ENCODE data around the gene PMEPA1. TPM values are rescaled to one million over a fixed set of nuclear protein-coding genes. Genes with fewer than 3 reads are reported as not detected.

The PMEPA1 gene
- total RNA-seq, 1 donor from 2014 or later: 0.82 TPM

DNA sequence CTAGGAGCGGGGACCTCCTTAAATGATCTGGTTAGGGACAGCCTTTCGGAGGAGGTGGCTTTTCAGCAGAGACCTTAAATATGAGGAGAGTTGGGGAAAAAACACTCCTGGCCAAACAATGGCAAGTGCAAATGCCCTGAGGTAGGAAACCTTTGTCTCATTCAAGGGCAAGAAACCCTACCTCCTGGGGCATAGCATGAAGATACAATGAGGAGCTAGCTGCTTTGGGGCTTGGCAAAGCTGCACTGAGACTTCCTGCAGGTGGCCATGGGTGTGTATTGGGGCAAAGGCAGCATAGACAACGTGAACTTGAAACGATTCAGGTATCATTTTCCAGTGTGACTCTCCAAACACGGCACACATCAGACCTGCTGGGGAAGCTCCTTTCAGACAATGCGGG, 30.7 kb downstream of the PMEPA1 start:
- Mint-ChIP-seq H3K27me3 (peaks cover 27% of the 10 kb centered on the region), H3K4me3 (no peak overlapping the region), H3K36me3 (ENCODE audit: low read depth) (no peaks in the 10 kb centered on the region), H3K9me3 (no peaks in the 10 kb centered on the region), H3K4me1 (peaks cover 2% of the 10 kb centered on the region), H3K27ac (no peak overlapping the region)
- intact Hi-C loops (cut with micrococcal nuclease): no loop called here
- DNase-seq: no peak

DNA sequence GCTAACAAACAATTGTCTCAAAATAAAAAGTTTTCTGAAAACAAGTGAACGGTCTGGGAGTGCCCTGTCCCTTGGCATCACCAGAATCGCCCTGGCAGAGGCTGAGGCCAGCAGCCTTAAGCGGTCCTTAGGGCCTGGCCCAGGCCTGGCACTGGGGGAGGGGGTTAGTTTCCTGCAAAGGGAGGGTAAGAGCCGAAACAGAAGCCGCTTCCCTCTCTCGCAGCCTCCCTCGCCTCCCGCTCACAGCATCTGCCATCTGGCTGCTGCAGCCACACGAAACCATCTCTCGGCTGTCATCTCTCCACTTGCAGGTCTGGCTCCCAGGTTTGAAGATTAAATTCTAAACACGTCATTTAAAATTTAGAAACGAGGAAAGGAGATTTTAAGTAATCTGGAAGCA, 31.5 kb downstream of the PMEPA1 start:
- Mint-ChIP-seq H3K27me3 (peaks cover 27% of the 10 kb centered on the region), H3K4me3 (no peak overlapping the region), H3K9me3 (no peaks in the 10 kb centered on the region), H3K4me1 (peaks cover 2% of the 10 kb centered on the region), H3K27ac (no peak overlapping the region), H3K36me3 (ENCODE audit: low read depth) (no peaks in the 10 kb centered on the region)
- intact Hi-C loops (cut with micrococcal nuclease): no loop called here
- no peak for DNase-seq

DNA sequence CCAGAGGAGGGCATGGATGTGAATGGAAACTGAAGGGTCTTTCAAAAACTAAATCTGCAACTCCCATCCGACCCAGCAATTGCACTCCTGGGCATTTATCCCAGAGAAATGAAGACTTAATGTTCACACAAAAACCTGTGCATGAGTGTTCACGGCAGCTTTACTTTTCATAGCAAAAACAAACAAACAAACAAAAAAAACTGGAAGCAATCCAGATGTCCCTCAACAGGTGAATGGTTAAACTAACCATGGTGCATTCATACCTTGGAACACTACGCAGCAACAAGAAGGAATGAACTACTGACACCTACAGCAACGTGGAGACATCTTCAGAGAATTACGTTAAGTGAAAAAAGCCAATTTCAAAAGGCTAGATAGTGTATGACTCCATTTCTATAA, 32.2 kb downstream of the PMEPA1 start:
- Mint-ChIP-seq H3K27ac (no peak overlapping the region), H3K36me3 (ENCODE audit: low read depth) (no peaks in the 10 kb centered on the region), H3K9me3 (no peaks in the 10 kb centered on the region), H3K27me3 (peaks cover 27% of the 10 kb centered on the region), H3K4me1 (peaks cover 2% of the 10 kb centered on the region), H3K4me3 (no peak overlapping the region)
- DNase-seq: no peak
- intact Hi-C loops (cut with micrococcal nuclease): no loop called here

DNA sequence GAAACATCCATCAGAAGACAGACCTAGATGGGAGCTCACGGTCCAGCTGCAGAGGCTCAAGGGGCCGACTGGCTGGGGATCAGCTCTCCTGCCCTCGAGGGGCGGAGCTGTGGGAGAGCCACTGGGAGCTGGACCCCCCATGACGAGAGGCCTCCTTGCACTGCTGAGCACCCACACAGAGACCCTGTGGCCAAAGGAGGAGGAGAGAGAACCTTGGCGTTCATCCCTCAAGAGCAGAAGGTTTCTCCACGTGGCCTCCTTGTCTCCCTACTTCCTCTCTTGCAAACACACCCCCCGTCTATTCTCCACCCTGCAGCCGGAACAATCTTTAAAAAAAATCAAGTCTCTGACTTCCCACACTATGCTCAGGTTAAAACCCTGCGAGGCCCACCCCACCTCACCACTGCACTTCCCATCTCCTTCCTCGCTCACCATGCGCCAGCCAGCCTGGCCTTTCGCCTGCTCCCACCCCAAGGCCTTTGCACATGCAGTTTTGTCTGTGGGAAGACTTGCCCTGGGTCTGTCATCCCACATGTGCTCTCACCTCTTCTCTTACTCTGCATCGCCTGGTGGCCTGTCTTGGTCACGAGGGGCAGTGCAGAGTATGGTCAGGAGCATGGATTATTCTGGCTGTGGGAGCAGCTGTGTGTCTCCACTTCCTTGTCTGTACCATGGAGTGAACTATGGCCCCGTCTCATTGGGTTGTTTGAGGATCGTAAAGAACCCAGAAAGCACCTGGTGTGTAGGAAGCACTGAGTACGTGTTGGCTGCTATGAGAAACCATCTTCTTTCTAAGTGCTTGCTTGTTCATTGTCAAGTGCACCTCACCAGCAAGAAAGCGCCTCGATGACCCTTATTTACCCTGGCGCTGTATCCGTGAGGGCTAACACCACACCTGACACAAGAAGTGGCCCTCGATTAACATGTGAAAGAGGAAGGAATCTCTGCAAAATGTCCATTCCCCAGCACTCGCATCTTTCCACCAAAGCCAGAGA, 32.9 kb downstream of the PMEPA1 start:
- Mint-ChIP-seq H3K4me3 (no peak overlapping the region), H3K27me3 (peaks cover 28% of the 10 kb centered on the region), H3K4me1 (peaks cover 2% of the 10 kb centered on the region), H3K27ac (no peak overlapping the region), H3K9me3 (no peaks in the 10 kb centered on the region), H3K36me3 (ENCODE audit: low read depth) (no peaks in the 10 kb centered on the region)
- no peak for DNase-seq
- intact Hi-C loops (cut with micrococcal nuclease): no loop called here

DNA sequence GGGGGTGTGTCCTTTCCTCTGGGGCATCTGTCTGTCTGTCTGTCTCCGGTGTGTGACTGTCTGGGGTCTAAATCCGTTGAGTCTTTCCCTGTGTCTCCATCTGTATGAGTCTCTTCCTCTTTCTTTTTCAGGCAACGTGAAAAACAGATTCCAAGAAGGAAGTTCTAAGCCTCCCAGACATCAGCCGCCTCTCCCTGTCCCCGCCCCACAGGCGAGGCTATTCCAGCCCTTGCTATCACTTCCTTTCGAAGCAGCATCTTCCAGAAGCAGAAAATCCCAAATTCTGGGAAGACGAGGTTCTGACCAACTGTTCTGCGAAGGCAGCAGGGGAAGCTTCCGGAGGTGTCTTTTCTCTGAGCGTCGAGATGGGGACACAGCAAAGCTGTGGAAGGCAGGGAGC, 34.0 kb downstream of the PMEPA1 start:
- Mint-ChIP-seq H3K27me3 (peaks cover 25% of the 10 kb centered on the region), H3K27ac (no peak overlapping the region), H3K4me1 (no peaks in the 10 kb centered on the region), H3K4me3 (no peak overlapping the region), H3K9me3 (no peaks in the 10 kb centered on the region), H3K36me3 (ENCODE audit: low read depth) (no peaks in the 10 kb centered on the region)
- intact Hi-C loops (cut with micrococcal nuclease): no loop called here
- no peak for DNase-seq

DNA sequence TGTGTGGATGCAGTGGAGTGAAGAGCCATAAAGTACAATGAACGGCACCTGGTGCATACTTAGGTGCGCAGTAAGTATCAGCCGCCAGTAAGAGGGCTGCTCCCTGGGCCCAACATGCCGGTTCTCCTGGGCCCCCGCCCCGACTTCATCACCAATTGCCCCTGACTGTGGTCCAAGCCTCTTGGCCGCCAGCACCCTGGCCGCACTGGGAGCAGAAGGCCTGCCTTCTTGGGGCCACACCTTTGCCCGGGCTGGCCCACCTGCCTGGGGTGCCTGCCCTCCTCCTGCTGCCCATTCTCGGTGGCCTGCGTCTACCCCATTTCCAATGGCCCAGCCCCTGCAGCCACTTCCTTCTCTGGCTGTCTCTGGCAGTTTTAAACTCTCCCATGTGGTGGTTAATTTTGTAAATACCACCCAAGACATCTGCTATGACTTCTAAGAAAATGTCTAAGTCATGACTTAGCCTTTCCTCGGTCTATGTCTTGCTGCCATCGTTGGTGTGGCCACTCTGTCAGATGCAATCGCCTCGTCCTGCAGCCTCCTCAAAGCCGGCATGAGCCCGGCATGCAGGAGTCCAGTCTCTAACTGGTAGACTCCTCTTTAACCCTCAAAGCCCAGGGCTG, 36.8 kb downstream of the PMEPA1 start:
- H3K4me1 Mint-ChIP-seq: no peaks in the 10 kb centered on the region

DNA sequence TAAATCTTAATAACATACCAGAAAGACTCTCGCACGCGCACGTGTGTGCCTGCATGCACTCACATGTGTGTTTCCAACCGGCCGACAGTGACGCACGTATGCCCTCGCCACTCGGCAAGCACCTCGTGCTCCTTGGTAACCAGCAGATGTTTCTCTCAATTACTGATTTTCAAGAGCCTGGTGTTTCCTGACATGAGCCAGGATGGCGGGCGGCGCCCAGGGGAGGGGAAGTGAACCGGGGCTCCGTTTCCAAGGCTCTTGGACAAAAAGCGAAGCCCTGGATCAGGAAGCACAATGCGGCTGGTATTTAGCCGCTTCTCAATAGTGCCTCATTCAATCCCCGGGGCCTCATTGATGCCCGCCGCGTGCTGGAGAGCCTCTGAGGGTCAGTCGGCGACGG, 37.7 kb downstream of the PMEPA1 start:
- no peak for DNase-seq
- intact Hi-C loops (cut with micrococcal nuclease): no loop called here
- Mint-ChIP-seq H3K27me3 (peaks cover 5% of the 10 kb centered on the region), H3K36me3 (ENCODE audit: low read depth) (no peaks in the 10 kb centered on the region), H3K4me1 (no peaks in the 10 kb centered on the region), H3K27ac (no peak overlapping the region), H3K4me3 (no peak overlapping the region), H3K9me3 (no peaks in the 10 kb centered on the region)

More for the DNA sequence above, 36.8 kb downstream of the PMEPA1 start:
- H3K27ac Mint-ChIP-seq: no peak overlapping the region
- no peak overlapping the region for H3K4me3 Mint-ChIP-seq
- H3K36me3 Mint-ChIP-seq (ENCODE audit: low read depth): no peaks in the 10 kb centered on the region
- no peak for DNase-seq
- no peaks in the 10 kb centered on the region for H3K9me3 Mint-ChIP-seq
- intact Hi-C loops (cut with micrococcal nuclease): no loop called here
- H3K27me3 Mint-ChIP-seq: peaks cover 14% of the 10 kb centered on the region

DNA sequence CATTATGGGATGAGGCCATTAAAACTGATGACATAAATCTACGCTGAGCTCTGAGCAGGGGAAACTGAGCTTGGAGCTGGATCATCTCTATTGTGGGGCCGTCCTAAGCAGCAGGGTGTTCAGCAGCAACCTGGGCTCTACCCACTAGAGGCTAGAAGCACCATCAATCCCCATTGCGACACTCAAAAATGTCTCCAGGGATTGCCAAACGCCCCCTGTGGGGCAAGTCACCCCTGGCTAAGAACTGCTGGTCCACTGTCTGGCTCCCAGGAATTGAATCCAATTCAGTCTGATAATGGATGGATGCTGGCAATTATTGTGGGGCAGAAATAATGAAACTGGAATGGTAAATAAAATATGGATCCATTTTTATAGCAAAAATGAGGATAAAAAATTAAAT, 38.2 kb downstream of the PMEPA1 start:
- no peaks in the 10 kb centered on the region for H3K4me1 Mint-ChIP-seq
- H3K36me3 Mint-ChIP-seq (ENCODE audit: low read depth): no peaks in the 10 kb centered on the region
- no peak overlapping the region for H3K4me3 Mint-ChIP-seq
- no peak overlapping the region for H3K27ac Mint-ChIP-seq
- intact Hi-C loops (cut with micrococcal nuclease): no loop called here
- no peaks in the 10 kb centered on the region for H3K9me3 Mint-ChIP-seq
- no peak for DNase-seq
- peaks cover 2% of the 10 kb centered on the region for H3K27me3 Mint-ChIP-seq

DNA sequence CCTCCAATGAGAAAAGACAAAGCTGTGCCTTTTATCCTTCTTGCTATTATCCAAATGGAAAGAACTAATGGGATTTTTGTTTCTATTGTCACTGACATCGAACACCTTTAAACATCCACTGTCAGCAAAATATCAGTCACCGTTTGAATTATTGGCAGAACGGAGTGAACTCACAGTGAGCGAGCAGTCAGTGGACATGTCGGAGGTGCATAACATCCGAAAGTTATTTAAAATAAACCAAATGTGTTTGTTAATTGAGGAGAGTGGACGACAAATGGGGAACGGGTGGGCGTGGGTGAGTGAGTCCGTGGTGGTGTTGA, 38.8 kb downstream of the PMEPA1 start:
- Mint-ChIP-seq H3K36me3 (ENCODE audit: low read depth) (no peaks in the 10 kb centered on the region), H3K27ac (no peak overlapping the region)

DNA sequence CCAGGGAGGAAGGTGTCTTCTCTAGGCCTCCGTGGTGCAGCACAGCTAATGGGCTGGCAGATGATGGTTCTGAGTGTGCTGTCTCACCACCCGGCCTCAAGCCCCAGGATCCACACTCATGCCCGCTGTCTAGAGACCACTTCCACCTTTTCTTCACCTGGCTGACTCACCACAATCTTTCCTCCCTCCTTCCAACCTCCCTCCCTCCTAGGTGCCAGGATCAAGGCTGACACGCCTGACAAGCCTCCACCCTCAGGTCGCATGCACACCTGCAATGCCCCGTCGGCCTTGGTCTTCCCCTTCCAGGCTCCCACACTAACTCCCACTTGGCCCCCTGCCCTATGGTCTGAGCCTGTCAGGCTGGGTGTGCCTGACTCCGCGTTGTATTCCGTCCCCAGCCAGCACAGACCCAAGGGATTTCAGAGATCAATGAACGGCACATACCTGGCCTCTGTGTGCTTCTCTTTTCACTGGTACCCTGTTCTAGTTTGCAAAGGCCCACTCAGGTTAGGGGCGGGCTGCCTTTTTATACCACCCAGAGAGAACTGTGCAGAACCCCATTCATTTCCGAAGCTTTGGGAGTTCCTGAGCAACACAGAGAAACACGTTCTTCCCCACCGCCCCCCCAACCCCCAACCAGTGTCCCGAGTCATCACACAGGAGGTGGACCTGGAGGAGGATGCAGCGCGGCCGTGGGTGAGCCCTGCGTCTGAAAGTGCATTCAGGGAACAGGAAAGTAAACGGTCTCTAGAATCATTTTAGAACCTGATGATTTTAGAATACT, 39.3 kb downstream of the PMEPA1 start:
- DNase-seq: no peak
- H3K4me3 Mint-ChIP-seq: no peak overlapping the region
- intact Hi-C loops (cut with micrococcal nuclease): no loop called here
- H3K27me3 Mint-ChIP-seq: peaks cover 2% of the 10 kb centered on the region
- no peaks in the 10 kb centered on the region for H3K36me3 Mint-ChIP-seq (ENCODE audit: low read depth)
- no peaks in the 10 kb centered on the region for H3K9me3 Mint-ChIP-seq
- no peak overlapping the region for H3K27ac Mint-ChIP-seq
- H3K4me1 Mint-ChIP-seq: no peaks in the 10 kb centered on the region

More for the DNA sequence above, 38.8 kb downstream of the PMEPA1 start:
- no peak for DNase-seq
- intact Hi-C loops (cut with micrococcal nuclease): no loop called here
- peaks cover 2% of the 10 kb centered on the region for H3K27me3 Mint-ChIP-seq
- H3K4me3 Mint-ChIP-seq: no peak overlapping the region
- no peaks in the 10 kb centered on the region for H3K9me3 Mint-ChIP-seq
- H3K4me1 Mint-ChIP-seq: no peaks in the 10 kb centered on the region

DNA sequence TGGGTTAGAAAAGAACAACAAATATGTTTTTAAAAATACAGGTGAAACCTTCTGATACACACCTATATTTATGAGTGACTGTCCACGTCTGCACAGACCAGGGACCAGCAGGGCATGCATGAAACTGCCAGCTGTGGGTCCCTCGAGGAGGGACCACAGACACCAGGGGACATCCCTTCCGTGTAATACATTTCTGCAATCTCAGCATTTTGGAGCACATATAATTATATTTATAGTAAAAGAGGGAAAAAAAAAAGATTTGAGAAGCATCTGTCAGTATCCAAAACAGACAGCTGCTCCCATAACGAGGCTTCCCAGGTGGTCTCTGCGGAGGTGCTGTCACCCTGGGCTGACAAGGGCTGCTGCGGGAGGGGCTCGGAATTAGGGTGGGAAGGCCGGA, 40.2 kb downstream of the PMEPA1 start:
- peaks cover 2% of the 10 kb centered on the region for H3K27me3 Mint-ChIP-seq
- intact Hi-C loops (cut with micrococcal nuclease): no loop called here
- no peaks in the 10 kb centered on the region for H3K9me3 Mint-ChIP-seq
- no peaks in the 10 kb centered on the region for H3K4me1 Mint-ChIP-seq
- H3K27ac Mint-ChIP-seq: no peak overlapping the region
- no peaks in the 10 kb centered on the region for H3K36me3 Mint-ChIP-seq (ENCODE audit: low read depth)
- no peak overlapping the region for H3K4me3 Mint-ChIP-seq
- no peak for DNase-seq

DNA sequence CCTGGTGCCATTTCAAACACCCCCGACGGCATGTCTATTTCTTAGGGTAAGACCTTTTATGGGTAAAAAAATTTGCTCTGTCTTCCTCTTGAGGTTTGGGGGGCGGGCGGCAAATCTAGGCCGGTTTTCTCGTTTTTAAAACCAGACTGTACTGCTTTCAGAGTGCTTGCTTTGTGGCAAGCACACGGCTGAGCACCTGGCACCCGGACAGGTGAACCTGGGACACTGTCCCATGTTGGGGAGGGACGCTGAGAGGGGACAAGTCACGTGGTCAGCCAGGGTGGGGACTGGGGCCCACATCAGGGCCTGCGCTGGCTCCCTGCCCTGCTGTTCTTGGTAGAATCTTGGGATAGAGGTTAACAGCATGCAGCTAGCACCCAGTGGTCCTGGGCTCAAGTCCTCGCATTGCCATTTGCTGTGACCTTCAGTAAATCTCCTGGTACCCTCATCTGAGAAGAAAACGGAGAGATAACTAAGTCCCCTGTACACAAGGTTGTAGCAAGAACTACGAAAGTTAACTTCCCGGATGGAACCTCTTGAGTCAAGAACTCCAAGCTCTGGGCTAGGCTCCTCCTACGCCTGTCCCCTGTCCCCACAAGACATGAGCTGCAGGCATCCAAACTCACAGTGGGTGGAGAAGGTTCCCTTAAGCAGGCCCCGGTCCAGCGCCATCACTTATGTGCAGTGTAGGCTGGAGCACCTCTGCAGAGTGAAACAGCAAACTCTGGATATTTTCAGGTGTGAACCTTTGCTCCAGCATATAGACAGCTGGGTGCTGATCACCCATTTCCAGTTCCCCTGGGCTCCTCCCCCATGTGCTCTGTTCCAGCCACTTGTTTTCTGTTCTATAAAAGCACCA, 41.7 kb downstream of the PMEPA1 start:
- H3K27ac Mint-ChIP-seq: no peak overlapping the region
- intact Hi-C loops (cut with micrococcal nuclease): no loop called here
- peaks cover 2% of the 10 kb centered on the region for H3K27me3 Mint-ChIP-seq
- H3K9me3 Mint-ChIP-seq: no peaks in the 10 kb centered on the region
- no peak for DNase-seq
- H3K4me3 Mint-ChIP-seq: no peak overlapping the region
- no peaks in the 10 kb centered on the region for H3K36me3 Mint-ChIP-seq (ENCODE audit: low read depth)
- no peaks in the 10 kb centered on the region for H3K4me1 Mint-ChIP-seq

DNA sequence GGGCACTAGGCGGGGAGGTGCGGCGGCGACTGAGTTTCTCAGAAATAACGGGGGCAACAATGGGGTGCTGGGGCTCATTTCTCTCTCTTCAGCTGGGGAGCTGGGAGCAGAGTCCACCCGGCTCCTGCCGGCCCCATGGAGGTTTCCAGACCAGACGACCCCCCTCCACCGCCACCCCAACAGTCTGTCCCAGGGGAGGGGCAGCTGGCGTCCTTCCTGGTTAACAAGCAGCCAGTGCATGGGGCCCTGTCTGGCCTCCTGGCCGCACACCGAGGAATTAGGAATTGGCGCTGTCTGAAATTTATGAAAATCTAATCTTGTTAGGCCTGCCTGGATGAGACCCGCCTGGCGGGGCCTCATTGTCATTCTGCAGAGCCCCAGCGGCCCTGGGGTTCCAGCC, 42.4 kb downstream of the PMEPA1 start:
- Mint-ChIP-seq H3K4me1 (no peaks in the 10 kb centered on the region), H3K27ac (no peak overlapping the region), H3K27me3 (peaks cover 2% of the 10 kb centered on the region), H3K9me3 (no peaks in the 10 kb centered on the region), H3K4me3 (no peak overlapping the region), H3K36me3 (ENCODE audit: low read depth) (no peaks in the 10 kb centered on the region)
- no peak for DNase-seq
- intact Hi-C loops (cut with micrococcal nuclease): no loop called here
